DMS 273 treated with DMSO at 0.1 percent for 48 hours (cell line): ENCODE measurements around the gene MCOLN3.

Experiments used
- DNase-seq: peaks from one replicate; lab custom pipeline; 2025; lab: John Stamatoyannopoulos, UW

MCOLN3 gene

GRCh38 chr1:85048296-85049064 is at the start of gene MCOLN3:
MCOLN3 (minus strand) TSS chr1:85048500; CDS start chr1:85045360, 3,140 bp downstream.
- DNase-seq = peak; percentile 17

GRCh38 chr1:85093644-85094043 is 45.3 kb upstream of the MCOLN3 start:
- no peak for DNase-seq

- no peak for DNase-seq
These were observed 43.5 kb upstream of the MCOLN3 start for GRCh38 chr1:85091671-85092280.

- no peak for DNase-seq
These were observed 41.9 kb upstream of the MCOLN3 start for GRCh38 chr1:85090225-85090624.

- no peak for DNase-seq
These were observed 40.9 kb upstream of the MCOLN3 start for GRCh38 chr1:85089203-85089602.

GRCh38 chr1:85088408-85088784 is 40.1 kb upstream of the MCOLN3 start:
- no peak for DNase-seq

GRCh38 chr1:85087659-85088407 is 39.5 kb upstream of the MCOLN3 start:
- DNase-seq = no peak

GRCh38 chr1:85085417-85085816 is 37.1 kb upstream of the MCOLN3 start:
- no peak for DNase-seq

GRCh38 chr1:85078903-85079302 is 30.6 kb upstream of the MCOLN3 start:
- DNase-seq = no peak

- no peak for DNase-seq
These were observed 26.2 kb upstream of the MCOLN3 start for GRCh38 chr1:85074365-85074964.

GRCh38 chr1:85070972-85071492 is 22.7 kb upstream of the MCOLN3 start:
- no peak for DNase-seq

- no peak for DNase-seq
These were observed 20.5 kb upstream of the MCOLN3 start for GRCh38 chr1:85068846-85069245.

- DNase-seq = no peak
These were observed 17.2 kb upstream of the MCOLN3 start for GRCh38 chr1:85065550-85065949.

GRCh38 chr1:85062425-85063026 is 14.2 kb upstream of the MCOLN3 start:
- DNase-seq = no peak

- peak; percentile 94 for DNase-seq
These were observed 13.6 kb upstream of the MCOLN3 start for GRCh38 chr1:85061711-85062424.

- DNase-seq = no peak
These were observed 11.7 kb upstream of the MCOLN3 start for GRCh38 chr1:85060038-85060437.

- no peak for DNase-seq
These were observed 11.3 kb upstream of the MCOLN3 start for GRCh38 chr1:85059563-85059962.

- no peak for DNase-seq
These were observed 10.5 kb upstream of the MCOLN3 start for GRCh38 chr1:85058786-85059185.

- no peak for DNase-seq
These were observed 10.0 kb upstream of the MCOLN3 start for GRCh38 chr1:85058311-85058710.

GRCh38 chr1:85054664-85055063 is 6.4 kb upstream of the MCOLN3 start:
- DNase-seq = no peak

- no peak for DNase-seq
These were observed 1.5 kb upstream of the MCOLN3 start for GRCh38 chr1:85049735-85050166.
